Measurements from ENCODE around the gene CHST5. TPM values are rescaled to one million over a fixed set of nuclear protein-coding genes. Genes with fewer than 3 reads are reported as not detected.
A peak's percentile ranks its signal among the peaks of the same experiment; 100 is the strongest.
"Not testable (repeated sequence)": the region's sequence is repeated elsewhere in the genome, so short reads cannot be mapped to it uniquely, and the experiment has no call there.

CHST5 gene
- total RNA-seq, 1 donor from 2014 or later: not detected

GRCh38 chr16:75556431-75556950, 20.6 kb upstream of the CHST5 start:
- Histone ChIP-seq H3K27ac (peak overlapping the region; percentile 63 to 71), H3K36me3 (no peaks in the 10 kb centered on the region), H3K27me3 (no peaks in the 10 kb centered on the region), H3K4me1 (peaks cover 0 to 5% of the 10 kb centered on the region in 2 donors), H3K9me3 (no peaks in the 10 kb centered on the region), H3K4me3 (peak overlapping the region; percentile 64 to 84)
- no peak for DNase-seq (ENCODE audit: low spot score in 2 of 2)
- intact Hi-C loops (cut with DNase I): loop anchor here (1.0 to 5.0 kb wide), 5 partner anchors 10 to 94 kb away; partner anchors contain the start of genes ADAT1, GABARAPL2 and TMEM170A
- TF ChIP-seq CTCF (IDR thresholded peaks at IDR 0.05): no peak

- DNase-seq (ENCODE audit: low spot score in 2 of 2): peak; percentile 91 to 99
- TF ChIP-seq CTCF (IDR thresholded peaks at IDR 0.05): no peak
- no peaks in the 10 kb centered on the region for H3K9me3 ChIP-seq
- intact Hi-C loops (cut with DNase I): loop anchor here (1.0 to 5.0 kb wide), 5 partner anchors 10 to 94 kb away; partner anchors contain the start of genes ADAT1, GABARAPL2 and TMEM170A
- no peaks in the 10 kb centered on the region for H3K36me3 ChIP-seq
- peaks cover 0 to 5% of the 10 kb centered on the region in 2 donors for H3K4me1 ChIP-seq
- H3K27ac ChIP-seq: peak within 1 kb of the TSS; percentile 63 to 80
- H3K4me3 ChIP-seq: peak within 1 kb of the TSS; percentile 64 to 84
- no peaks in the 10 kb centered on the region for H3K27me3 ChIP-seq
These were observed 20.0 kb upstream of the CHST5 start, which contains the start of gene TMEM231 for GRCh38 chr16:75555707-75556430. Gene TMEM231, minus strand, starts transcription at chr16:75556252. Its CDS starts 43 bp downstream, at chr16:75556209.

- no peak for TF ChIP-seq CTCF (IDR thresholded peaks at IDR 0.05)
- no peaks in the 10 kb centered on the region for H3K36me3 ChIP-seq
- no peaks in the 10 kb centered on the region for H3K9me3 ChIP-seq
- peak; percentile 29 to 92 for DNase-seq (ENCODE audit: low spot score in 2 of 2)
- intact Hi-C loops (cut with DNase I): loop anchor here (5.0 kb wide), 1 partner anchor 93 kb away; the partner anchor contains the start of gene TMEM170A
- H3K4me3 ChIP-seq: peak overlapping the region; percentile 64 to 84
- no peaks in the 10 kb centered on the region for H3K27me3 ChIP-seq
- H3K4me1 ChIP-seq: peaks cover 0 to 5% of the 10 kb centered on the region in 2 donors
- H3K27ac ChIP-seq: peak overlapping the region; percentile 63 to 80
These were observed 19.4 kb upstream of the CHST5 start for GRCh38 chr16:75555213-75555706.

- Histone ChIP-seq H3K27me3 (no peaks in the 10 kb centered on the region), H3K27ac (peak overlapping the region in 1 of 2 donors; percentile 34), H3K4me3 (no peak overlapping the region), H3K4me1 (peaks cover 0 to 5% of the 10 kb centered on the region in 2 donors), H3K36me3 (no peaks in the 10 kb centered on the region), H3K9me3 (no peaks in the 10 kb centered on the region)
- TF ChIP-seq CTCF (IDR thresholded peaks at IDR 0.05): no peak
- intact Hi-C loops (cut with DNase I): no loop called here
- no peak for DNase-seq (ENCODE audit: low spot score in 2 of 2)
These were observed 17.0 kb upstream of the CHST5 start for GRCh38 chr16:75552951-75553350.

GRCh38 chr16:75550211-75550662, 14.3 kb upstream of the CHST5 start:
- peak in 1 of 2 donors; percentile 68 for DNase-seq (ENCODE audit: low spot score in 2 of 2)
- Histone ChIP-seq H3K27ac (no peak overlapping the region), H3K4me1 (peaks cover 0 to 5% of the 10 kb centered on the region in 2 donors), H3K36me3 (no peaks in the 10 kb centered on the region), H3K4me3 (no peak overlapping the region), H3K9me3 (no peaks in the 10 kb centered on the region), H3K27me3 (no peaks in the 10 kb centered on the region)
- intact Hi-C loops (cut with DNase I): no loop called here
- TF ChIP-seq CTCF (IDR thresholded peaks at IDR 0.05): peak; percentile 9 to 33 (median 22)

GRCh38 chr16:75548456-75548855, 12.5 kb upstream of the CHST5 start:
- H3K4me3 ChIP-seq; intact Hi-C loops (cut with DNase I); H3K4me1 ChIP-seq; H3K27me3 ChIP-seq; DNase-seq (ENCODE audit: low spot score in 2 of 2); H3K36me3 ChIP-seq; H3K27ac ChIP-seq; H3K9me3 ChIP-seq: not testable (repeated sequence)
